Endothelial cell of umbilical vein (primary cell): ENCODE data around the gene SYCE1L.

Experiments used
- POLR2A ChIP-seq: IDR thresholded peaks from 2 replicates; pipeline ENCODE4 v1.6.1; 2012; ENCODE audit warnings: low read depth, mild to moderate bottlenecking, control low read depth, low read length
- TF ChIP-seq, protein P1 (sequence below), 2 donors: IDR thresholded peaks; 1 replicate in 1 of 2; 2 replicates in 1 of 2; pipeline ENCODE4 v1.5.1; 2011; ENCODE audit warnings: low read length in 2 of 2, mild to moderate bottlenecking in 2 of 2, moderate library complexity in 2 of 2, control low read depth in 1 of 2, inconsistent platforms in 1 of 2, low read depth in 1 of 2; ENCODE audit not compliant: insufficient read depth in 1 of 2; ENCODE audit errors: extremely low read depth in 1 of 2

DNA sequence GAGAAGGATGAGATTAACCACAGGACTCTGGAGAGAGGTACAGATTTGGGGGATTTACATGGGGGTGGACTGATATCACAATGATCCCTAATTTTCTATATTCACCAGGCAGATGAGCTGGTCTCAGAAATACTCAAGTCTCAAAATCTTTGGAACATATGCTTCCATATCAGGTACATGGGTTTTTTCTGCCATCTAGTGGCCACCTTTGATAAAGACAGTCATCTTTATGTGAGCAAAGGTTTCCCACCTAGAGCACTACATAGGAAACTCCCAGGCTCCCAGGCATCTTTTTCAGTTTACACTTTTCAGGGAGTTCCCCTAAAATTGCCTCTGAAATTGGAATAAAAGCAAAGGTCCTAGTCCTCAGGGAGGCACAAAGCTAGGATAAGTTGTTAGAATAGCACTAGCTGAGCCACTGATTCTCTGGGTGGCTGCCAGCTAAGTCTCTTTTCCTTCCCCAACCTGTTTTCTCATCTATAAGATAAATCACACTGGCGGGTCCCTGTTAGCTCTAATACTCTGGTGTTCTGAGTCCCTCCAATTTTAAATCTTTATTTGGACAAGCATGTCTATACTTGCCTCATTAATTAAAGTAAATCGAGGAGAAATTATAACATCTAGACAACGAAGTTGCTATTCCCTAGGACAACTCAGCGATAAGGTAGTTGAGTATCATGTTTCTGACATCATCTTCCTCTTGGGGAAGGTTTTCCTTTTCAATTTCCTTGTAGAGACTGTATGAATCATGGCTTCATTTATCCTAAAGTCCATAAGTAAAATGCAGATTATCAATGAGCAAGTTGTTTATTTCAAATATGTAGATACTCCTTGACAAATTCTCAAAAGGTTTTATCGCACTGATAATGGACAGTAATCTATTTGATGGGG, 27.2 kb upstream of the SYCE1L start:
- TF ChIP-seq, protein P1, sequence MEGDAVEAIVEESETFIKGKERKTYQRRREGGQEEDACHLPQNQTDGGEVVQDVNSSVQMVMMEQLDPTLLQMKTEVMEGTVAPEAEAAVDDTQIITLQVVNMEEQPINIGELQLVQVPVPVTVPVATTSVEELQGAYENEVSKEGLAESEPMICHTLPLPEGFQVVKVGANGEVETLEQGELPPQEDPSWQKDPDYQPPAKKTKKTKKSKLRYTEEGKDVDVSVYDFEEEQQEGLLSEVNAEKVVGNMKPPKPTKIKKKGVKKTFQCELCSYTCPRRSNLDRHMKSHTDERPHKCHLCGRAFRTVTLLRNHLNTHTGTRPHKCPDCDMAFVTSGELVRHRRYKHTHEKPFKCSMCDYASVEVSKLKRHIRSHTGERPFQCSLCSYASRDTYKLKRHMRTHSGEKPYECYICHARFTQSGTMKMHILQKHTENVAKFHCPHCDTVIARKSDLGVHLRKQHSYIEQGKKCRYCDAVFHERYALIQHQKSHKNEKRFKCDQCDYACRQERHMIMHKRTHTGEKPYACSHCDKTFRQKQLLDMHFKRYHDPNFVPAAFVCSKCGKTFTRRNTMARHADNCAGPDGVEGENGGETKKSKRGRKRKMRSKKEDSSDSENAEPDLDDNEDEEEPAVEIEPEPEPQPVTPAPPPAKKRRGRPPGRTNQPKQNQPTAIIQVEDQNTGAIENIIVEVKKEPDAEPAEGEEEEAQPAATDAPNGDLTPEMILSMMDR (IDR thresholded peaks at IDR 0.05; ENCODE audit: extremely low read depth in 1 of 2, insufficient read depth in 1 of 2, low read depth in 1 of 2, low read length in 2 of 2): peak; percentile 52 to 59
- TF ChIP-seq POLR2A: no peak
